Measurements from ENCODE around the gene KLF13.
A peak's percentile ranks its signal among the peaks of the same experiment; 100 is the strongest.

DNA sequence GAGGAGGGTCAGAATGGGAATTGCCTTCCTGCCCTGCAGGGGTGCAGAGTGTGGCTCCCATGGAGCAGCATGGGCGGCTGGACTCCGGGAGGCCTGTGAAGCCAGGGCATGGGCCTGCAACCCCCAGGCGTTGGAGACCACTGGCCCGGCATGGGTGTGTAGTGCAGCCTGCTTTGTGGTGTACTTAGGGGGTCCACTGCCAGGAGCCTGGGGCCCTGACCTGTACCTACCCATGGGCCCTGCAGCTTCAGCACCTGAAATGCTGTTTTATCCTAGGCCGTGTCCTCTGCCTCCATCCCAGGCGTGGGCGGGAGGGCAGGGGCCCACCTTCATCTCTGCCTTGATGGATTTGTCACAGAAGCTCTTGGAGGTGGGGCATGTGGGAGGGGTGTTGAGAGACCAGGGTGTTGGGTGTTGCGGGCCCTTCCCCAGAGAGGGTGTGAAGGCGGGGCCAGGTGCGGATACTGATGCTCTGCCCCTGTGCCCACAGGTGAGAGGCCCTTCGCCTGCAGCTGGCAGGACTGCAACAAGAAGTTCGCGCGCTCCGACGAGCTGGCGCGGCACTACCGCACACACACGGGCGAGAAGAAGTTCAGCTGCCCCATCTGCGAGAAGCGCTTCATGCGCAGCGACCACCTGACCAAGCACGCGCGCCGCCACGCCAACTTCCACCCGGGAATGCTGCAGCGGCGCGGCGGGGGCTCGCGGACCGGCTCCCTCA is 45.0 kb downstream of the KLF13 start:
- TF ChIP-seq, protein P1, sequence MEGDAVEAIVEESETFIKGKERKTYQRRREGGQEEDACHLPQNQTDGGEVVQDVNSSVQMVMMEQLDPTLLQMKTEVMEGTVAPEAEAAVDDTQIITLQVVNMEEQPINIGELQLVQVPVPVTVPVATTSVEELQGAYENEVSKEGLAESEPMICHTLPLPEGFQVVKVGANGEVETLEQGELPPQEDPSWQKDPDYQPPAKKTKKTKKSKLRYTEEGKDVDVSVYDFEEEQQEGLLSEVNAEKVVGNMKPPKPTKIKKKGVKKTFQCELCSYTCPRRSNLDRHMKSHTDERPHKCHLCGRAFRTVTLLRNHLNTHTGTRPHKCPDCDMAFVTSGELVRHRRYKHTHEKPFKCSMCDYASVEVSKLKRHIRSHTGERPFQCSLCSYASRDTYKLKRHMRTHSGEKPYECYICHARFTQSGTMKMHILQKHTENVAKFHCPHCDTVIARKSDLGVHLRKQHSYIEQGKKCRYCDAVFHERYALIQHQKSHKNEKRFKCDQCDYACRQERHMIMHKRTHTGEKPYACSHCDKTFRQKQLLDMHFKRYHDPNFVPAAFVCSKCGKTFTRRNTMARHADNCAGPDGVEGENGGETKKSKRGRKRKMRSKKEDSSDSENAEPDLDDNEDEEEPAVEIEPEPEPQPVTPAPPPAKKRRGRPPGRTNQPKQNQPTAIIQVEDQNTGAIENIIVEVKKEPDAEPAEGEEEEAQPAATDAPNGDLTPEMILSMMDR (IDR thresholded peaks at IDR 0.05 in 2 of 3, conservative IDR thresholded peaks at IDR 0.05 in 1 of 3; ENCODE audit: control insufficient read depth in 2 of 3, extremely low read depth in 1 of 3, insufficient read depth in 1 of 3, low read depth in 3 of 3, low read length in 3 of 3), result no peak
- TF ChIP-seq, protein P2, sequence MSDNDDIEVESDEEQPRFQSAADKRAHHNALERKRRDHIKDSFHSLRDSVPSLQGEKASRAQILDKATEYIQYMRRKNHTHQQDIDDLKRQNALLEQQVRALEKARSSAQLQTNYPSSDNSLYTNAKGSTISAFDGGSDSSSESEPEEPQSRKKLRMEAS (IDR thresholded peaks at IDR 0.05; ENCODE audit: low read depth, low read length), result no peak
- TF ChIP-seq BRCA1 (IDR thresholded peaks at IDR 0.05; ENCODE audit: low read depth, low read length) (no peak), MYC (IDR thresholded peaks at IDR 0.05; ENCODE audit: insufficient read depth, insufficient read length, insufficient replicate concordance, low read length, severe bottlenecking) (no peak), CREB1 (IDR thresholded peaks at IDR 0.05; ENCODE audit: low read depth) (no peak), RCOR1 (conservative IDR thresholded peaks at IDR 0.05; ENCODE audit: low read depth, low read length) (no peak), SMAD1 (IDR thresholded peaks at IDR 0.05; ENCODE audit: low read depth, partially characterized antibody) (no peak), CREM (IDR thresholded peaks at IDR 0.05; ENCODE audit: low read depth) (no peak), POLR2A (IDR thresholded peaks at IDR 0.05; ENCODE audit: low read depth, low read length) (peak; percentile 50)
- TF ChIP-seq, protein P3, sequence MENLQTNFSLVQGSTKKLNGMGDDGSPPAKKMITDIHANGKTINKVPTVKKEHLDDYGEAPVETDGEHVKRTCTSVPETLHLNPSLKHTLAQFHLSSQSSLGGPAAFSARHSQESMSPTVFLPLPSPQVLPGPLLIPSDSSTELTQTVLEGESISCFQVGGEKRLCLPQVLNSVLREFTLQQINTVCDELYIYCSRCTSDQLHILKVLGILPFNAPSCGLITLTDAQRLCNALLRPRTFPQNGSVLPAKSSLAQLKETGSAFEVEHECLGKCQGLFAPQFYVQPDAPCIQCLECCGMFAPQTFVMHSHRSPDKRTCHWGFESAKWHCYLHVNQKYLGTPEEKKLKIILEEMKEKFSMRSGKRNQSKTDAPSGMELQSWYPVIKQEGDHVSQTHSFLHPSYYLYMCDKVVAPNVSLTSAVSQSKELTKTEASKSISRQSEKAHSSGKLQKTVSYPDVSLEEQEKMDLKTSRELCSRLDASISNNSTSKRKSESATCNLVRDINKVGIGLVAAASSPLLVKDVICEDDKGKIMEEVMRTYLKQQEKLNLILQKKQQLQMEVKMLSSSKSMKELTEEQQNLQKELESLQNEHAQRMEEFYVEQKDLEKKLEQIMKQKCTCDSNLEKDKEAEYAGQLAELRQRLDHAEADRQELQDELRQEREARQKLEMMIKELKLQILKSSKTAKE (IDR thresholded peaks at IDR 0.05; ENCODE audit: low read depth, poor library complexity, severe bottlenecking), result no peak
- TF ChIP-seq, protein P4, sequence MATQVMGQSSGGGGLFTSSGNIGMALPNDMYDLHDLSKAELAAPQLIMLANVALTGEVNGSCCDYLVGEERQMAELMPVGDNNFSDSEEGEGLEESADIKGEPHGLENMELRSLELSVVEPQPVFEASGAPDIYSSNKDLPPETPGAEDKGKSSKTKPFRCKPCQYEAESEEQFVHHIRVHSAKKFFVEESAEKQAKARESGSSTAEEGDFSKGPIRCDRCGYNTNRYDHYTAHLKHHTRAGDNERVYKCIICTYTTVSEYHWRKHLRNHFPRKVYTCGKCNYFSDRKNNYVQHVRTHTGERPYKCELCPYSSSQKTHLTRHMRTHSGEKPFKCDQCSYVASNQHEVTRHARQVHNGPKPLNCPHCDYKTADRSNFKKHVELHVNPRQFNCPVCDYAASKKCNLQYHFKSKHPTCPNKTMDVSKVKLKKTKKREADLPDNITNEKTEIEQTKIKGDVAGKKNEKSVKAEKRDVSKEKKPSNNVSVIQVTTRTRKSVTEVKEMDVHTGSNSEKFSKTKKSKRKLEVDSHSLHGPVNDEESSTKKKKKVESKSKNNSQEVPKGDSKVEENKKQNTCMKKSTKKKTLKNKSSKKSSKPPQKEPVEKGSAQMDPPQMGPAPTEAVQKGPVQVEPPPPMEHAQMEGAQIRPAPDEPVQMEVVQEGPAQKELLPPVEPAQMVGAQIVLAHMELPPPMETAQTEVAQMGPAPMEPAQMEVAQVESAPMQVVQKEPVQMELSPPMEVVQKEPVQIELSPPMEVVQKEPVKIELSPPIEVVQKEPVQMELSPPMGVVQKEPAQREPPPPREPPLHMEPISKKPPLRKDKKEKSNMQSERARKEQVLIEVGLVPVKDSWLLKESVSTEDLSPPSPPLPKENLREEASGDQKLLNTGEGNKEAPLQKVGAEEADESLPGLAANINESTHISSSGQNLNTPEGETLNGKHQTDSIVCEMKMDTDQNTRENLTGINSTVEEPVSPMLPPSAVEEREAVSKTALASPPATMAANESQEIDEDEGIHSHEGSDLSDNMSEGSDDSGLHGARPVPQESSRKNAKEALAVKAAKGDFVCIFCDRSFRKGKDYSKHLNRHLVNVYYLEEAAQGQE (IDR thresholded peaks at IDR 0.05; ENCODE audit: low read depth, low read length), result no peak
- TF ChIP-seq, protein P5, sequence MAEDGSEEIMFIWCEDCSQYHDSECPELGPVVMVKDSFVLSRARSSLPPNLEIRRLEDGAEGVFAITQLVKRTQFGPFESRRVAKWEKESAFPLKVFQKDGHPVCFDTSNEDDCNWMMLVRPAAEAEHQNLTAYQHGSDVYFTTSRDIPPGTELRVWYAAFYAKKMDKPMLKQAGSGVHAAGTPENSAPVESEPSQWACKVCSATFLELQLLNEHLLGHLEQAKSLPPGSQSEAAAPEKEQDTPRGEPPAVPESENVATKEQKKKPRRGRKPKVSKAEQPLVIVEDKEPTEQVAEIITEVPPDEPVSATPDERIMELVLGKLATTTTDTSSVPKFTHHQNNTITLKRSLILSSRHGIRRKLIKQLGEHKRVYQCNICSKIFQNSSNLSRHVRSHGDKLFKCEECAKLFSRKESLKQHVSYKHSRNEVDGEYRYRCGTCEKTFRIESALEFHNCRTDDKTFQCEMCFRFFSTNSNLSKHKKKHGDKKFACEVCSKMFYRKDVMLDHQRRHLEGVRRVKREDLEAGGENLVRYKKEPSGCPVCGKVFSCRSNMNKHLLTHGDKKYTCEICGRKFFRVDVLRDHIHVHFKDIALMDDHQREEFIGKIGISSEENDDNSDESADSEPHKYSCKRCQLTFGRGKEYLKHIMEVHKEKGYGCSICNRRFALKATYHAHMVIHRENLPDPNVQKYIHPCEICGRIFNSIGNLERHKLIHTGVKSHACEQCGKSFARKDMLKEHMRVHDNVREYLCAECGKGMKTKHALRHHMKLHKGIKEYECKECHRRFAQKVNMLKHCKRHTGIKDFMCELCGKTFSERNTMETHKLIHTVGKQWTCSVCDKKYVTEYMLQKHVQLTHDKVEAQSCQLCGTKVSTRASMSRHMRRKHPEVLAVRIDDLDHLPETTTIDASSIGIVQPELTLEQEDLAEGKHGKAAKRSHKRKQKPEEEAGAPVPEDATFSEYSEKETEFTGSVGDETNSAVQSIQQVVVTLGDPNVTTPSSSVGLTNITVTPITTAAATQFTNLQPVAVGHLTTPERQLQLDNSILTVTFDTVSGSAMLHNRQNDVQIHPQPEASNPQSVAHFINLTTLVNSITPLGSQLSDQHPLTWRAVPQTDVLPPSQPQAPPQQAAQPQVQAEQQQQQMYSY (CRISPR knock-in tag; IDR thresholded peaks at IDR 0.05), result no peak
